Stimulated activated CD4-positive, alpha-beta T cell treated with anti-CD3 and anti-CD28 coated beads, Interleukin-4, amount 100 ng/mL, for 48 hours (primary cell): ENCODE measurements around the gene TRIM13.
"Not testable (repeated sequence)": the region's sequence is repeated elsewhere in the genome, so short reads cannot be mapped to it uniquely, and the experiment has no call there.

ENCODE experiments used
- DNase-seq, 2 donors: peaks; one replicate each; pipeline ENCODE4 v3.0.0-alpha.2; 2020; ENCODE audit warnings: low read depth in 2 of 2

The TRIM13 gene

DNA sequence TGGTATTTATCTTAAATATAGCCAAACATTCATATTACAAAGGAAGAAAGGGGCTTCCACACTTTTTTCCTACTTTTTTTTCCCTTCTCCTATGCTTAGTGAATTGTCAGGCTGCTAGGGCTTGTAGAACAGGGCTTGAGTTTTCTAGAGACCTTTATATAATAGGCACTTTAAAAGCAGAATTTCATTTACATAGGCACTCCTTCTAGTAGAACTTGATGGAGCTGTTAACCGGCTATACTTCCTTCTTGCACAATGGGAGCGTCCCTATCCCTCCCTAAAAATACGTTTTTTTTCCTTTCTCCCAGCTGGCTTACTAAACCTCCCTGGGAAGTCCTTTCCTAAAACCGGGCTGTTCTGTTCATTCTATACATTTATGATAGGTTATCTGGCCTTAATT lies 1.1 kb downstream of the TRIM13 start:
- no peak for DNase-seq

DNA sequence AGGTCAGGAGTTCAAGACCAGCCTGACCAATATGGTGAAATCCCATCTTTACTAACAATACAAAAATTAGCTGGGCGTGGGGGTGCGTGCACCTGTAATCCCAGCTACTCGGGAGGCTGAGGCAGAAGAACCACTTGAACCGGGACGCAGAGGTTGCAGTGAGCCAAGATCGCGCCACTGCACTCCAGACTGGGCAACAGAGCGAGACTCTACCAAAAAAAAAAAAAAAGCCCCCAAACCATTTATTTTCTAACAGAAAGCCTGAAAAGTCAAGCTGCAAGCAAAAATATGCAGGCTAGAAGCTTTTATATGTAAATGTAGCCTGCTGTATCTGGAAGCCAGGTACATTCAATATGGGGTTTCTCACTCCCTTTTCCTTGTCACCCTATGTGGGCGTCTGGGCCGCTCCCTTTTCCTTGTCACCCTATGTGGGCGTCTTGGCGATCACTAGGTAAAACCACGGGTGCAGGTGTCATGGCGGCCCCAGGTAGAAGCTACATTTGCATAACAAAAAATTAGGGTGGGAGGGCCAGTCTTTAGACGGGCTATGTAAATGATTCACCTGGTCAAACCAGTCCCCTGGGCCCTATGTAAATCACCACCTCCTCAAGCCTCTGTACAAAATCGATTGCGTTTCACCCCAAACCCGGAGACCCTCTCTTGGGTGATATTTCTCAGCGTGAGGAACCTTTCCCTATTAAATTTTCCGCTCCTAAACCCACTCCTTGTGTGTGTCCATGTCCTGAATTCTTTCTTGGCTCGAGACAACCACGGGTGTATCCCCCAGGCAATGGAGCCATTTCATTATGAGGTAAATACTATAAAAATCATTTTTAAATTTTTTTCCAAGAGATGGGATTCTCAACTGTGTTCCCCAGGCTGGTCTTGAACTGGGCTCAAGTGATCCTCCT lies 2.1 kb downstream of the TRIM13 start:
- DNase-seq = no peak

DNA sequence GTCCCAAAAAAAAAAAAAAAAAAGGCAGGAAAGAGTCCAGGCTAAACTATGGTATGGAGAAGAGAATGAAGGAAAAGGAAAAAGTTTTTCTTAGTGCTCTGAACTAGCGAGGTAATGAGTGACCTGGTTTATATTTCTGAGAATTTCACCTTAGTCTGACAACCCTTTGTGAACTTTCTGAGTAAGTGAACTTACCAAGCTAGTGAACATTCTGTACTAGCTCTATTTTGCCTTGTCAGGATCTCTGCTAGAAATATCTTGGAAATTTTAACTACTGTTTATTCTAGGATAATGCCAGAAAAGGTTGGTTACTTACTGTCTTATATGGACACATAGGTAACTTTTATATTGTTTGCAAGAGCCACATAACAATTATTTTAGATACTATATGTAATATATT lies 4.4 kb downstream of the TRIM13 start:
- no peak for DNase-seq

DNA sequence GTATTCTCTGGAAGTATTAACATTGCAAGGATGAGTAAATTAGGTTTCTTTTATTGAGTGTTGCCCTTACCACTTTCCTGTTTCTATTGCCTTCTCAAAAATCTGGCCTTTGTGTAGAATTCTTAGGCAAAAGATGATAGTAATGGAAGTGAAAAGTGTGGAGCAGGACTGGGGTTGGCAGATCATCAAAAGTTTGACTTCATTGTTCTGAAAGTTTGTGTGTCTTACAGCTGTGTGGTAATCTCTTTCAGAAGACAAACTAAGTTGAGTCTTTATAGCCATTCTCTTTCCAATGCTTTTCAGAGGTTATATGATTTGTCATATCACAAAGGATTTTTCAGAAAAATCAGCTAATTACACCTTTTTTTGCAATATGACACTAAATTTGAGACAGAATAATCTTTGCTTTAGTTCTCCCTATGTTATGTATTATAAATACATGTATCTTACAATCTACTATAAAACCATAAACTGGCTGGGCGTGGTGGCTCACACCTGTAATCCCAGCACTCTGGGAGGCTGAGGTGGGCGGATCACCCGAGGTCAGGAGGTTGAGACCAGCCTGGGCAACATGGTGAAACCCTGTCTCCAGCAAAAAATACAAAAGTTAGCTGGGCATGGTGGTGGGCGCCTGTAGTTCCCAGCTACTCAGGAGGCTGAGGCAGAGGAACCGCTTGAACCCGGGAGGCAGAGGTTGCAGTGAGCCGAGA lies 9.7 kb downstream of the TRIM13 start:
- no peak for DNase-seq

DNA sequence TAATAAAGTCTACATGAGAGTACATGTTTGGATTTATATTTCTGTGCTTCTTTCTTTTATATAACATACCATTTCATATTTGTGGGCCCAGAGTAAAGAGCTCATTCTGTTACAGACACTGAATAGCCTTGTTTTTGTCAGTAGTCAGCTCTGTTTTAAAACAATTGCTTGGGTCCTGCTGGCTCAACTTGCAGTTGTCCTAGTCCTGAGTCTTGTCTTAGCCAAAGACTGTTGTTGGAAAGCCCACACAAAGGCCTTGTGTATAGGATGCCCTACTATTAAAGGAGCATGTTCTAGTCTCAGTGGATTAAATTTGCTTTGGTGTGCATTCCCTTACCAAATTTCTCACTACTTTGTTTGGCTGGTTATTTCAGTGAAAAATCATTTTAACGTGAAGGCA lies 14.6 kb downstream of the TRIM13 start:
- no peak for DNase-seq

DNA sequence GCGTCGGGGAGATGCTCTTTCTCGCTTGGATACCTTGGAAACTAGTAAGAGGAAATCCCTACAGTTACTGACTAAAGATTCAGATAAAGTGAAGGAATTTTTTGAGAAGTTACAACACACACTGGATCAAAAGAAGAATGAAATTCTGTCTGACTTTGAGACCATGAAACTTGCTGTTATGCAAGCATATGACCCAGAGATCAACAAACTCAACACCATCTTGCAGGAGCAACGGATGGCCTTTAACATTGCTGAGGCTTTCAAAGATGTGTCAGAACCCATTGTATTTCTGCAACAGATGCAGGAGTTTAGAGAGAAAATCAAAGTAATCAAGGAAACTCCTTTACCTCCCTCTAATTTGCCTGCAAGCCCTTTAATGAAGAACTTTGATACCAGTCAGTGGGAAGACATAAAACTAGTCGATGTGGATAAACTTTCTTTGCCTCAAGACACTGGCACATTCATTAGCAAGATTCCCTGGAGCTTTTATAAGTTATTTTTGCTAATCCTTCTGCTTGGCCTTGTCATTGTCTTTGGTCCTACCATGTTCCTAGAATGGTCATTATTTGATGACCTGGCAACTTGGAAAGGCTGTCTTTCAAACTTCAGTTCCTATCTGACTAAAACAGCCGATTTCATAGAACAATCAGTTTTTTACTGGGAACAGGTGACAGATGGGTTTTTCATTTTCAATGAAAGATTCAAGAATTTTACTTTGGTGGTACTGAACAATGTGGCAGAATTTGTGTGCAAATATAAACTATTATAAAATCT lies 15.7 kb downstream of the TRIM13 start:
- no peak for DNase-seq

DNA sequence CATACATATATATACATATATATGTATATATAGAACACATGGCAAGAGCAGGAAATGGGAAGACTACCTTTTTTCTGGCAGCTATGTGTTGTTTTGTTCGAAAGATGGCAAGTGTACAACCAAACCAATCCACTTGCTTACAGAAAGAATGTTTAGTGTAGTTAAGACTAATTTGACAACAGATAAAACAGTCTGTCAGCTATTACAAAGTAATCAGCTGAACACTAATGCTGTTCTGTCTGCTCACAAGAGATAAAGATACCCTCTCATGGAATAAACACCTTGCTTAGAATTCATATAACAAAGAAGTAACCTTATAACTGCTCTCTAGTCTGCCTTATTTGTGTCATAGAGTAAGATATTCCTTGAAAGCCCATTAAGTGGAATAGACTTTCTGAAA lies 17.5 kb downstream of the TRIM13 start:
- no peak for DNase-seq

DNA sequence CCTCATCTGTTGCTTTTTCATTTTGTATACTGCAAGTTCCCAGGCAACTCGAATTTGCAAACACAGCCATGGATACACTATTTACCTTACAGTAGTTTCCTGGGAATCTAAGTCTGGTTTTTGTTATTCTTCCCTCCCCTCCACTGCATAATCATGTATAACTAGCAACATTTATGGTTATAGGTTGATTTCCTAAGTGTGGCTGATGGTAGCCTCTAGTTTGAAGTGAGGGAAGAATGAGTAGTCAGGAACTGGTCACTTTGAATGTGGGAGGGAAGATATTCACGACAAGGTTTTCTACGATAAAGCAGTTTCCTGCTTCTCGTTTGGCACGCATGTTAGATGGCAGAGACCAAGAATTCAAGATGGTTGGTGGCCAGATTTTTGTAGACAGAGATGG lies 18.4 kb downstream of the TRIM13 start, which contains the start of gene KCNRG:
TSS of gene KCNRG (plus strand) at position 187 of the 400 bp plus-strand sequence. CDS start at position 237, 50 bp downstream.
- no peak for DNase-seq

DNA sequence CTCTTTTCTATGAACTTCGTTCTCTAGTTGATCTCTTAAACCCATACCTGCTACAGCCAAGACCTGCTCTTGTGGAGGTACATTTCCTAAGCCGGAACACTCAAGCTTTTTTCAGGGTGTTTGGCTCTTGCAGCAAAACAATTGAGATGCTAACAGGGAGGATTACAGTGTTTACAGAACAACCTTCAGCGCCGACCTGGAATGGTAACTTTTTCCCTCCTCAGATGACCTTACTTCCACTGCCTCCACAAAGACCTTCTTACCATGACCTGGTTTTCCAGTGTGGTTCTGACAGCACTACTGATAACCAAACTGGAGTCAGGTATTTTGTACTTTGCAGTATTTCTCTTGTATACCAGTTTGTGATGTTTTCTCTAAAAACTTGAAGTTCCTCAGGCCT lies 18.9 kb downstream of the TRIM13 start:
- DNase-seq = no peak

DNA sequence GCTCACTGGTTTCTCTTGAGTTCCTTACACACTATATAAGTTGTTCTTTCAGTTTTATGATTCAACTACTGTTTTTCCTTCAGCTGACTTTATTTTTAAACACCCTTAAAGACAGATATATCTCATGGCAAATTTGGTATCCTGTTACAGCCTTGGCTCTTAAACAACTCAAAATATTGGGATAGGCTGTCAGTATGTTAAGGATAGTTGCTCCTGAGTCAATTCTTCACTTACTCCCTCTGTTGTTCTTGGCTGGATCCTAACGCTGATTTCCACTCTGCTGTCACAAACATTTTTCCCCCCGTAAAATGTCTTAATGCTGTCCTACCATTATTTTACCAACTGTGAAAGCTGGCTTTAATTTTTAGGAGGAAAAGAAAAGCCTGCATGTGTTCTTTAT lies 19.6 kb downstream of the TRIM13 start:
- DNase-seq = no peak

DNA sequence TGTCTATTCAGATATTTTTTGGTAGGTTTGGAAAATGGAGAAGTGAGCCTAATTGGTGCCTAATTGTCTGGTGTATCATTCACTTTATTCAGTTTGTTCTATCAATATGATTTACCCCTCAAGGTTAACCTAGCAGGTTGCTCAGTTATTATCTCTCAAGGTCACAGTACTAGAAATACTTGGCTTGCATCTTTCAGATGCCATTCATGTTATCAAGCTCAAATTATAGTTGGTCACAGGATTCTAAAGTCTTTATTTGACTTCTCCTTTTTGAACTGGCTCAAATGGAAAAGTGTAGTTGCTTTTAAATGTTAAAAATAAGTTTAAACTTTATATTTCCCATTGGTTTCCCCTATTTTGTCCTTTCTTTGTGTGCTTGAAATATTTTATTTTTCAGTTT lies 21.0 kb downstream of the TRIM13 start:
- DNase-seq = no peak

DNA sequence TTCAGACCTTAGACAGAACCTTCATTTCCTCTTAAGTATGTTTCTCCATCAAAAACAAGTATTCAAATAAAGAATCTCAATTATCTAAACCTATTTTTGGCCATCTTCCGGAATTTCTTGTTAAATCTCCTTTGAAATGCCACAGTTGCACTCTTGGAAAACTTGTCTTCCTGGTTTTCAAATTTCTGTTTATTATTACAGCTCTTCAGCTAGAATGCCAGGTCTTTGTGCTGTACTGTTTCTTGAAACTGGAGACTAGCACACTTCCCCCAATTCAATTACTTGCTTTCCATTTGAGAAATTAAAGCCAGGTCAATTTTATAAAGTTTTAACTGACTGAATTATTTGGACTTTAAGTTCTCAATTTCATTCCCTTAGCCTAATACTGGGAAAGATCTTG lies 28.6 kb downstream of the TRIM13 start:
- no peak for DNase-seq

DNA sequence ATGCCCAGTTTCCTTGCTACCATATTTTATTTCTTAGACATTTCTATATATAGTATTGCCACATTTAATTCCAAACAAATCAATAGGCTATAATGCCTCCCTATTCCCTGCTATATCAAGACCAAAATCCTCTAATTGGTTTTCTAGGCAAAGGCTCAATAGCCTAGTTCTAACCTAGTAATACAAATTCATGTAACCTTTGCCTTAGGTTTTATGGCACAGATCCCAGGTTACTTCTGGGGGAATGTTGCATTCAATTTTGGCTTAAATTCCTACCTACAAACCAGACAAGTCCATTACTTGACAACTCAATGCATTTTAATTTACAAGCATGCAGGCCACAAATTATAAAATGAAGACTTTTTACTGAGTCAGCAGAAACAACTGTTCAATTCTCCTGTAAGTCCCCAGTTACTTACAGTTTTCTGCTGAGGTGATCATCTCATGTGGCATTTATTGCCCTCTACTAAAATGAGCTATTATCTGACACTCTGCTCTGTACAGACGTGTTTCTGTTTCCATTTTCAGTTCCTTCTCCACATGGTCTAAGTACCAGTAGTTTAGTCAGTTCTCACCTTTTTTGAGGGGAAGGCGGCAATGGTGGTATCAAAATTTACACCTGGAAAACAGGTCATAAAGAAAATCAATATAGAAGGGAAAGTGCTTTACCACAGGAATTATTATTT lies 30.1 kb downstream of the TRIM13 start:
- DNase-seq = no peak

DNA sequence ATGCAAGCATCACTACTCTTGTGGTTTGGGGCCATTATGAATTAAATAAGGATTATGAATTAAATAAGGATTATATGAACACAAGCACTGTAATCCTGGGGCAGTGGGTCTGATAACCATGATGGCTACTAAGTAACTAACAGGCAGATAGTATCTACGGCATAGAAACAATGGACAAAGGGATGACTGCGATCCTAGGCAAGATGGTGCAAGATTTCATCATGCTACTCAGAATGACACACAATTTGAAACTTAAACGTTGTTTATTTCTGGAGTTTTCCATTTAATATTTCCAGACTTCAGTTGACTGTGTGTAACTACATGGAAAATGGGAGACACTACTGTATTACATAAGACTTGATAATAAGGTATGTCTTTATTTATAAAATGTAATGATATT lies 33.5 kb downstream of the TRIM13 start:
- DNase-seq = no peak

DNA sequence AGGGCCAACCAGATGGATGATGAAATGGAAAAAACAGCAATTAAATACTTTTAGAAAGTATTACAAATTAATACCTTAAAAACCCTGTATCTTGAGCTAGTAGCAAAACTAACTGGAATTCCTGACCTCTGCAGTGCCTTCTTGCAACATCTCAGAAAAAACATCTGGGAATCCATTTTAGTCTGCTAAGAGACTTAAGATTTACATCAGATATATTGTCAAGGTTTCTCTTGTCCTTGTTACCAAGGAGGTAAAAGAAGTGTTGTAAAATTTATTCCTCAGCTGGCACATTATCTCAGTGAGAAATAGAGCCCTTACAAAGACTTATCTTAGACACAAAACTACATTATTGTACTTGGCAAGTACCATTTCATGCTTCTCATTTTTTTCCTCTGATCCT lies 36.9 kb downstream of the TRIM13 start:
- no peak for DNase-seq

DNA sequence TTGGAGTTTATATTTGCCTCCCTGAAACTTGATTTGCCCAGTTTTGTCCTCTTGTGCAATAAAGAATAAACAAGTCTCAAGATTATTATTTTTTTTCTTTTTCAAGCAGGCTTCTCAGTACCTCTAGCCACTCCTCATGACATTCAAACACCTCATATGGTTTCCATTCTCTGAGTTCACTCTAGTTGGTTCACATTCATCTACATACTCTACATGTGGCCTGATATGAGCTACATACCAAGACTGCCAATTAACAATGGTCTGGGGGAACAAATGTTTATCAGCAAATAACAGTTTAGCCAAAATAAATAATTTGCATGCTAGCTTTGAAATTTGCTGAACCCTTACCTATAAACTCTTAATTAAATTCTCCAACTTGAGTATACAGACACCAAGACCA lies 40.9 kb downstream of the TRIM13 start:
- DNase-seq = no peak

DNA sequence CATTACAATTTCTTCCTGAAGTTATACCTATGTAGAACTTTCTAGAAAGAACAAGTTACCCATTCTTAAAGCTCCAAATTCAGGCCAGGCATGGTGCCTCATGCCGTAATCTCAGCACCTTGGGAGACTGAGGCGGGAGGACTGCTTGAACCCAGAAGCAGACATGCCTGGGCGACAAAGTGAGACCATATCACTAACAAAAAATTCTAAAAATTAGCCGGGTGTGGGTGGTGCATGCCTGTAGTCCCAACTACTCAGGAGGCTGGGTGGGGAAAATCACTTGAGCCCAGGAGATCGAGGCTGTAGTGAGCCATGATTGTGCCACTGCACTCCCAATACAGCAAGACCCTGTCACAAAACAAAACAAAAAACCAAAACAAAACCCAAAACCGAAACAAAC lies 41.4 kb downstream of the TRIM13 start:
- no peak for DNase-seq

DNA sequence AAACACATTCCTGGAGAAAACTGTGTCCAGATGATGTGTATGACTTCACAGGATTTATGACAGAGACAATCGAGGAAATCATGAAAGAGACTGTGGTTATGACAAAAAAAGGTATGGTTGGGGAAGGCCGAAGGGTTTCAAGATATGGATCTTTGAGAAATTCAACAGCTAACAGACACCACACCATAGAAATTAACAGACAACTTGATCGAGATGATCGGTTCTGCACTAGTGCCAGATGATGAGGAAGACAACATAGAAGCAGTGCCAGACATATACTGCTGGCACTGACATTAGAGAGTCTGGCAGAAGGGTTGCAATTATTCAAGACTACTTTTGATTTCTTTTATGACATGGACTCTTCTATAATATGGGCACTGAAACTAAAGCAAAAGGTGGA lies 55.6 kb downstream of the TRIM13 start:
- no peak for DNase-seq

DNA sequence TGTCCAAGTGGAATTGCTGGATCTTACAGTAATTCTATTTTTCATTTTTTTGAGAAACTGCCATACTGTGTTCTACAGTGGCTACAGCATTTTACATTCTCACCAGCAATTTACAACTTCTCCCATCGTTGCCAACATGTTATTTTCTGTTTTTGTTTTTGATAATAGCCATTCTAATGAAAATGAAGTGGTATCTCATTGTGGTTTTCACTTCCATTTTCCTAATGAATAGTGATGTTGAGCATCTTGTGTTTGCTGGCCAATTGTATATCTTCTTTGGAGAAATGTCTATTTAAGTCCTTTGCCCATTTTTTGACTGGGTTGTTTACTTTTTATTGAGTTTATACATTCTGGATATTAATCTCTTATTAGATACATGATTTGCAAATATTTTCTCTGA lies 57.0 kb downstream of the TRIM13 start:
- DNase-seq = no peak

DNA sequence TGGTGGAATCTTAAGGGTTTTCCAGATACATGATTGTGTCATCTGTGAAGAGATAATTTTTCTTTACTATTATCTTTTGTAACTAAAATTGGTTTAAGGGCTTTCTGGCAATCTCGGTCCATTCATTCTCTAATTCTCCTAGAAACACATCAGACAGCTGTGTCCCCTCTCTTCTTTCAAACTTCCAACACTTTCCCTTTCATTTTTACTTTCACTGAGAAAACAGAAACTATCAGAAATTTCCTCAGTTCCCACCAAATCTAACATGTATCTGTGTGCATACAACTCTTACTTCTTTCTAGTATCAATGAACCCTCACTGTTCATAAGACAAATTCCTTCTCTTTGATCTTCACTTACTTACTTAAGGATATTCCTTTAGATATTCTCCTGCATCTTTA lies 58.6 kb downstream of the TRIM13 start:
- no peak for DNase-seq

DNA sequence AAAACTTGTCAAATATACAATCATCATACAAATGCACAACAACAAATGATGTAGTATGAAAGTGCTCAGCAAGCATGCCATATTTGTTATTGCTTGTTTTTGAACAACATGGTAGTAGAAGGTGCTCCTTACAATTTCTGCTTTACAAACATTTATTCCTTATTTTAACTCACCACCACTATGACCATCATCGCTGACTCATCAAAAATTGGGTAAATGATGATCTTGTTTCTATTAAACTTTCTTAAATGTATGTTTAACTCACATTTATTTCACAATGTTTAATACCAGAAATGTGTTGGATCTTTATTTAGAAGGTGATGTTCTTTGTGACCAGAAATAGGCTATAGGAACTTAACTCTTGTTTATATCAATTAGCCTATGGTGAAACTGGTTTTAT lies 63.9 kb downstream of the TRIM13 start:
- DNase-seq = no peak

DNA sequence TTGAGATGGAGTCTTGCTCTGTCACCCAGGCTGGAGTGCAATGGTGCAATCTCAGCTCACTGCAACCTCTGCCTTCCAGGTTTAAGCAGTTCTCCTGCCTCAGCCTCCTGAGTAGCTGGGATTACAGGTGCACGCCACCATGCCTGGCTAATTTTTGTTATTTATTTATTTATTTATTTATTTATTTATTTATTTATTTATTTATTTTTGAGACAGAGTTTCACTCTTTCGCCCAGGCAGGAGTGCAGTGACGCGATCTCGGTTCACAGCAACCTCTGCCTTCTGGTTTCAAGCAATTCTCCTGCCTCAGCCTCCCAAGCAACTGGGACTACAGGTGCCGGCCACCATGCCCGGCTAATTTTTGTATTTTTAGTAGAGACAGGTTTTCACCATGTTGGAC lies 65.5 kb downstream of the TRIM13 start:
- DNase-seq = not testable (repeated sequence)
